Head of caudate nucleus (tissue), 42 donors: Measurements from ENCODE around the gene CD1D.
"Not testable (repeated sequence)": the region's sequence is repeated elsewhere in the genome, so short reads cannot be mapped to it uniquely, and the experiment has no call there.

ENCODE experiments used
- DNase-seq, 42 donors: peaks; one replicate each; pipeline versions ENCODE4 v3.0.0 to v3.0.0-alpha.2; 2020 to 2021; ENCODE audit warnings: mixed read lengths in 7 of 42
- intact Hi-C: fragments of 100-400 bp; cut with DNase I; formaldehyde crosslinking; loops from one replicate; pipeline ENCODE4 v1.15.0; 2022

The CD1D gene

DNA sequence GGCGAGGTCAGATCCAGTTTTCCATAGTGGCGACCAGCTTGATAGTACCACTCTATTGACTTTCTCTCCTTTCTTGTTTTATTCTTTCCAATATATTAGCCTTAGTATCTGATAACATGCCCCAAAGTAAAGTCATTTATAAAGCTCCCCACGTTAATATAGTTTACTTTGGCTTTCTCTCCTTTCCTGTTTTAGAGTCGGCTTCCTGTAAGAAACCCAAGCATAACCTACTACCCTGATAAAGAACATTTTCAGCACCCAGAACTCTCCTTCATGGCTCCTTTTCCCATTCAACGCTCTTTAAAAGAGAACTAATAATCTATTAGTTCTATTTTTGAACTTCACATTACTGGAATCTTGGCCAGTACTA lies 23.7 kb downstream of the CD1D start:
- DNase-seq: no peak
- intact Hi-C loops: loop anchor here (5.0 to 10.0 kb wide), 2 partner anchors 793 to 870 kb away; partner anchors contain the start of gene AIM2

DNA sequence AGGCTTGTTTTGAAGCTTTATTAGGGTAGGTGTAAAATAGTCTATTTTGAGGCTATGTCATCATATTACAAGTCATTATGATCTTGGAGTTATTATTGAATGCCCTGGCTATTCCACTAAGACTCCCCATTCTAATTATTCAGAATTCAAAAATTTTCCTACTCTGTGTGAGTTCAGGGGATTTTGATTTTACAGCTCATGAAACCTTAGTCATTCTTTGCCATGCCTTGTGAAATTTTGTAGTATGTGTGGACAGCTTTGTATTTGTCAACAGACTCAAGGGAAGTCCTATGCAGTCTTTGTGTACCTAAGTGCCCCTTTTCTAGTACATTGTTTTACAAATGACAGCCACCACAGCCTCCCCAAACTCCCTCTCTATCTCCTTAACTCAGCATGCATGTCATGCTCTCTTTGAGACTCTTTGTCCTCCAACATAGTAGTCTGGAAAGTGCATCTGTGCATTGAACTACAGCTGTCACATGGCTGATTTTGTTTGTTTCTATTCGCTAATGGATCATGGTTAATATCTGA lies 28.0 kb downstream of the CD1D start:
- intact Hi-C loops: loop anchor here (10.0 kb wide), 1 partner anchor 866 kb away; the partner anchor contains the start of gene AIM2
- no peak for DNase-seq

GRCh38 chr1:158212320-158212719 lies 31.6 kb downstream of the CD1D start:
- intact Hi-C loops: no loop called here
- DNase-seq: no peak

GRCh38 chr1:158223445-158223844 lies 42.8 kb downstream of the CD1D start:
- DNase-seq, intact Hi-C loops: not testable (repeated sequence)

DNA sequence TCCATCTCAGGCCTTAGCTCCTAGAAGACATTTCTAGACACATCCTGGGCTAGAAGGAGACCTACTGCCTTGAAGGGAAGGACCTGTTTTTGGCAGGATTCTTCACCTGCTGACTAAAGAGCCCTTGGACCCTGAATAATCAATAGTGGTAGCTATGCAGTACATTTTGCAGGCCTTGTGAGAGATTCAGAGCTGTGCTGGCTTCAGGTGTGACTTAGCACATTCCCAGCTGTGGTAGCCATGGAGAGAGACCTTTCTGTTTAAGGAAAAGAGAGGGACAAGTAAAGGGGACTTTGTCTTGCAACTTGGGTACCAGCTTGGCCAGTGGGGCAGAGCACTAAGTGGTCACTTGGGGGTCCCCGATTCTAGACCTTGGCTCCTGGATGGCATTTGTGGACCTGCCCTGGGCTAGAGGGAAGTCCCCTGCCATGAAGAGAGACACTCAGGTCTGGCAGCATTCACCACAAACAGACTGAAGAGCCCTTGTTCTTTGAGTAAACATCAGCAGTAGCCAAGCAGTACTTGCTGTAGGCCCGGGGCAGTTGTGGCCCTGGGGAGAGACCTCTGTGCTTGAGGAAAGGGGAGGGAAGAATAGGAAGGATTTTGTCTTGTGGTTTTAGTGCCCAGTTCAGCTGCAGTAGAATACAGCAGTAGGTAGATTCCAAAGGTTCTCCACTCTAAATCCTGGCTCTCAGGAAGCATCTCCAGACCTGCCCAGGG lies 47.4 kb downstream of the CD1D start:
- no peak for DNase-seq
- intact Hi-C loops: no loop called here
